Posterior vena cava (tissue), 2 donors: ENCODE measurements around the gene CNPY4. TPM values are rescaled to one million over a fixed set of nuclear protein-coding genes. Genes with fewer than 3 reads are reported as not detected.

Source experiments
- DNase-seq: peaks from one replicate; pipeline ENCODE4 v3.0.0-alpha.2; 2020; ENCODE audit warnings: low spot score
- intact Hi-C, 2 donors: fragments of 100-400 bp; cut with DNase I; formaldehyde crosslinking; loops; one replicate each; pipeline versions ENCODE4 v1.14.1 to v1.14.2; 2022 to 2023
- total RNA-seq, 2 donors: library from RNA; stranded (reverse); fragmentation: NEBNext Ultra II Directional; extraction: Animal tissue kit (Norgen Biotek cat#: 25700); gene quantifications; one replicate each; pipeline ENCODE4 v1.2.1, GENCODE V29; 2021
- donor health status: DM: yes; HTN: yes; CAD: no.
- donor health status: DM: yes; HTN: yes; CAD: no.

Gene CNPY4
- total RNA-seq, 2 donors from 2014 or later = 9.6 to 18.3 TPM

GRCh38 chr7:100089458-100090196 lies 29.8 kb upstream of the CNPY4 start:
- intact Hi-C loops = no loop called here

GRCh38 chr7:100090527-100091410 lies 28.7 kb upstream of the CNPY4 start:
- no peak for DNase-seq
- intact Hi-C loops = no loop called here

More at GRCh38 chr7:100089458-100090196, 29.8 kb upstream of the CNPY4 start:
- DNase-seq = no peak

GRCh38 chr7:100091411-100092181 lies 27.8 kb upstream of the CNPY4 start:
- intact Hi-C loops = no loop called here
- no peak for DNase-seq

GRCh38 chr7:100093054-100093453 lies 26.4 kb upstream of the CNPY4 start:
- intact Hi-C loops = no loop called here
- no peak for DNase-seq

- intact Hi-C loops = no loop called here
- DNase-seq = no peak
These were observed 25.9 kb upstream of the CNPY4 start for GRCh38 chr7:100093498-100093897.

- DNase-seq = no peak
- intact Hi-C loops = no loop called here
These were observed 25.4 kb upstream of the CNPY4 start for GRCh38 chr7:100093925-100094486.

- intact Hi-C loops = no loop called here
- no peak for DNase-seq
These were observed 24.1 kb upstream of the CNPY4 start for GRCh38 chr7:100095289-100095688.

GRCh38 chr7:100095704-100096103 lies 23.7 kb upstream of the CNPY4 start:
- intact Hi-C loops = no loop called here
- no peak for DNase-seq

- DNase-seq = no peak
- intact Hi-C loops = no loop called here
These were observed 20.5 kb upstream of the CNPY4 start for GRCh38 chr7:100098913-100099312.

GRCh38 chr7:100099452-100099851 lies 20.0 kb upstream of the CNPY4 start:
- no peak for DNase-seq
- intact Hi-C loops = no loop called here

GRCh38 chr7:100100420-100101015 lies 18.9 kb upstream of the CNPY4 start:
- intact Hi-C loops = no loop called here
- peak; percentile 98 for DNase-seq

- intact Hi-C loops = no loop called here
- peak; percentile 100 for DNase-seq
These were observed 18.2 kb upstream of the CNPY4 start, which contains the start of the genes AP4M1 and MCM7 for GRCh38 chr7:100101016-100101862. Gene AP4M1 (plus strand): TSS chr7:100101643. CDS start chr7:100101715, 72 bp downstream. Gene MCM7 (minus strand): TSS chr7:100101397. CDS start chr7:100101294, 103 bp downstream.

- intact Hi-C loops = no loop called here
- no peak for DNase-seq
These were observed 16.2 kb upstream of the CNPY4 start for GRCh38 chr7:100102950-100103840.

GRCh38 chr7:100105534-100105933 lies 13.9 kb upstream of the CNPY4 start:
- DNase-seq = no peak
- intact Hi-C loops = no loop called here

GRCh38 chr7:100106633-100107032 lies 12.8 kb upstream of the CNPY4 start:
- no peak for DNase-seq

GRCh38 chr7:100107125-100107737 lies 12.2 kb upstream of the CNPY4 start:
- intact Hi-C loops = no loop called here
- DNase-seq = no peak

More at GRCh38 chr7:100106633-100107032, 12.8 kb upstream of the CNPY4 start:
- intact Hi-C loops = no loop called here

GRCh38 chr7:100107890-100108289 lies 11.5 kb upstream of the CNPY4 start:
- intact Hi-C loops = no loop called here

More at GRCh38 chr7:100107890-100108289, 11.5 kb upstream of the CNPY4 start:
- no peak for DNase-seq
